HepG2 (cell line): Measurements from ENCODE around the gene ZNF230. TPM values are rescaled to one million over a fixed set of nuclear protein-coding genes. Genes with fewer than 3 reads are reported as not detected.

ENCODE experiments used
- ARHGAP35 ChIP-seq: sonication (generic); formaldehyde crosslinking; IDR thresholded peaks from 2 replicates; pipeline ENCODE4 v1.9.0; 2022; ENCODE audit warnings: mild to moderate bottlenecking, inconsistent platforms, moderate library complexity, missing genetic modification reagents, borderline replicate concordance
- ASH2L ChIP-seq: fragments of 300-600, 200-600 bp; sonication (generic); IDR thresholded peaks from 2 replicates; pipeline ENCODE4 v1.7.0; 2017; ENCODE audit warnings: low read depth, mild to moderate bottlenecking, moderate library complexity, mixed read lengths, low read length; ENCODE audit not compliant: insufficient read length
- CCDC6 ChIP-seq: sonication (generic); formaldehyde crosslinking; IDR thresholded peaks from 2 replicates; pipeline ENCODE4 v1.8.1; 2022; ENCODE audit warnings: mild to moderate bottlenecking, missing genetic modification reagents, moderate library complexity
- HMG20A ChIP-seq: IDR thresholded peaks from 2 replicates; pipeline ENCODE4 v1.6.1; 2016; ENCODE audit warnings: borderline replicate concordance
- HNRNPLL ChIP-seq: fragments of 200-400 bp; formaldehyde crosslinking; IDR thresholded peaks from 2 replicates; pipeline ENCODE4 v1.6.1; 2017; ENCODE audit warnings: mild to moderate bottlenecking, low read depth, low read length; ENCODE audit not compliant: poor library complexity, severe bottlenecking
- MIER3 ChIP-seq: IDR thresholded peaks from 2 replicates; pipeline ENCODE4 v1.6.1; 2016; ENCODE audit warnings: missing compliant biosample characterization, borderline replicate concordance
- NKX3-1 ChIP-seq: sonication (generic); formaldehyde crosslinking; IDR thresholded peaks from 2 replicates; pipeline ENCODE4 v1.5.0; 2020; ENCODE audit warnings: missing genetic modification reagents
- RAD21 ChIP-seq: fragments of 450-650 bp; formaldehyde crosslinking; IDR thresholded peaks from 2 replicates; pipeline ENCODE4 v1.5.0; 2020; ENCODE audit warnings: mild to moderate bottlenecking
- RFXAP ChIP-seq: sonication (generic); formaldehyde crosslinking; IDR thresholded peaks from 2 replicates; pipeline ENCODE4 v1.4.0; 2020; ENCODE audit warnings: missing genetic modification reagents, borderline replicate concordance
- SRF ChIP-seq: IDR thresholded peaks from 2 replicates; pipeline ENCODE4 v1.6.1; 2011; ENCODE audit warnings: mild to moderate bottlenecking, low read depth, low read length, moderate library complexity
- ZFP62 ChIP-seq: sonication (generic); formaldehyde crosslinking; IDR thresholded peaks from 2 replicates; pipeline ENCODE4 v1.4.0; 2020; ENCODE audit warnings: missing genetic modification reagents
- ZNF124 ChIP-seq: sonication (generic); formaldehyde crosslinking; IDR thresholded peaks from 2 replicates; pipeline ENCODE4 v1.4.0; 2020; ENCODE audit warnings: missing genetic modification reagents
- ZNF331 ChIP-seq: sonication (generic); formaldehyde crosslinking; IDR thresholded peaks from 2 replicates; pipeline ENCODE4 v1.4.0; 2020; ENCODE audit warnings: missing genetic modification reagents
- ZNF33B ChIP-seq: sonication (generic); formaldehyde crosslinking; IDR thresholded peaks from 2 replicates; pipeline ENCODE4 v1.5.1; 2020; ENCODE audit warnings: mild to moderate bottlenecking, missing genetic modification reagents
- ZNF564 ChIP-seq: sonication (generic); formaldehyde crosslinking; IDR thresholded peaks from 2 replicates; pipeline ENCODE4 v1.8.1; 2023; ENCODE audit warnings: mild to moderate bottlenecking, missing genetic modification reagents
- ZNF678 ChIP-seq: sonication (generic); formaldehyde crosslinking; IDR thresholded peaks from 2 replicates; pipeline ENCODE4 v1.4.0; 2020; ENCODE audit warnings: mild to moderate bottlenecking, missing genetic modification reagents
- ZNF782 ChIP-seq: sonication (generic); formaldehyde crosslinking; IDR thresholded peaks from 2 replicates; pipeline ENCODE4 v1.4.0; 2020; ENCODE audit warnings: missing genetic modification reagents, mild to moderate bottlenecking, borderline replicate concordance
- ZNF850 ChIP-seq: sonication (generic); formaldehyde crosslinking; conservative IDR thresholded peaks from 2 replicates; pipeline ENCODE4 v1.9.0; 2021; ENCODE audit warnings: mild to moderate bottlenecking, missing genetic modification reagents
- ZZZ3 ChIP-seq: sonication (generic); formaldehyde crosslinking; IDR thresholded peaks from 2 replicates; pipeline ENCODE4 v1.4.0; 2020; ENCODE audit warnings: missing genetic modification reagents, mild to moderate bottlenecking, borderline replicate concordance
- polyA plus RNA-seq, 8 experiments: library from polyadenylated mRNA; depleted of rRNA in 3 of 8; stranded (reverse) in 7 of 8; unstranded in 1 of 8; fragments of >200 nt; fragmentation: Illumina TruSeq in 4 of 8; extraction: Trizol in 4 of 8; gene quantifications; 2 replicates each; pipeline versions ENCODE4 v1.2.1 to v1.2.3, GENCODE V29; 2011 to 2016; ENCODE audit warnings: low read depth in 4 of 8, missing spikeins in 1 of 8, mixed read lengths in 1 of 8; ENCODE audit not compliant: insufficient read depth in 1 of 8
- total RNA-seq, 5 experiments: library from RNA; depleted of rRNA; stranded (reverse); fragments of >200 nt; fragmentation: Illumina TruSeq; extraction: Trizol; gene quantifications; 2 replicates each; pipeline ENCODE4 v1.2.3, GENCODE V29; 2016; ENCODE audit warnings: low read depth in 1 of 5
- TF ChIP-seq, protein P1 (sequence below): sonication (generic); formaldehyde crosslinking; IDR thresholded peaks from 2 replicates; pipeline ENCODE4 v1.8.0; 2023; ENCODE audit warnings: mild to moderate bottlenecking, missing genetic modification reagents
- TF ChIP-seq, protein P2 (sequence below): sonication (generic); formaldehyde crosslinking; IDR thresholded peaks from 2 replicates; pipeline ENCODE4 v1.8.1; 2022; ENCODE audit warnings: mild to moderate bottlenecking, missing genetic modification reagents
- TF ChIP-seq, protein P3 (sequence below): sonication (generic); formaldehyde crosslinking; IDR thresholded peaks from 2 replicates; pipeline ENCODE4 v1.5.0; 2020; ENCODE audit warnings: mild to moderate bottlenecking, missing genetic modification reagents

The ZNF230 gene
- total and polyA plus RNA-seq, 2 of the 13 experiments (the other 11 are each of a cell fraction or from before 2014, with no cell fraction given): 2.4 to 5.5 TPM

DNA sequence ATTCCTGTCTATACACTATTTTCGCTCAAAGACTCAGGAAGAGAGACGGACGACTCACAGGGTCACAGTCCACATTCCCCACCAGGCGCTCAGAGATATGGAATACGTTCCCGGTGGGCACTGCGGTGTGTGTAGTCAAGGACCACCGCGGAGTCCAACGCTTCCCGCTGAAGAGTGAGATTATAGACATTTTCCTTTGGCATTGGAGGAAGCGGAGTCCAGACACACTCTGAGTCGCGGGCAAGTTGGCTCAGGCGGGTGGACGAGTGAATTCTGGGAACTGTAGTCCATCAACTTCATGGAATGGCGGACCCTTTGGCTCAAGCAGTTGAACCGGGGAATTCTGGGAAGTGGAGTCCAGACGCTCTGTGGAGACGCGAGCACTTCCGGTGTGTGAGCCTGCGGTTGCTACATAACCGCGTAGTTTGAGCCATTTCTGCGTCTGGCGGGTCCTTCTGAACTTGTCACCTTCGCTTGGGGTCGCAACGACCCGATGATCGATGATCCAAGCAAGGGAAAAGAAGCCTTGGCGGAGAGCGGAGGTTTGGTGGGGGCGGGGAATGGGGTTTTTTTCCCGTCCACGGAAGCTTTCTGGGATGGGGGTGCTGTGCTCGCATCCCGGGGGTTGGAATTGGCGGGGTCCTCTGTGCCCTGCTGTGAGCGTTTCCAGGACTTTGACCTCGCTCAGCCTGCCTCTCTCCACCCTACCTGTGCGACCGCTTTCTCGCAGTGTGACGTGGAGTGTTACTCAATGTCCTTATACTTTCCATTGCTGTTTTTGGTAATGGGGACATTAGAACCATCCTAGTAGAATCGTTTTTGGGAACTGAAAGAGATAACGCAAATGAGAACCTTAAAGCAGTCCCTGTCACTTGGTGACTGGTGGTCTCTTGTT, at the start of gene ZNF230 (continued):
- TF ChIP-seq CCDC6: peak; percentile 87; the same call in 1 of the 2 replicates
- TF ChIP-seq ZNF850 (CRISPR knock-in tag): no peak
- TF ChIP-seq, protein P1, sequence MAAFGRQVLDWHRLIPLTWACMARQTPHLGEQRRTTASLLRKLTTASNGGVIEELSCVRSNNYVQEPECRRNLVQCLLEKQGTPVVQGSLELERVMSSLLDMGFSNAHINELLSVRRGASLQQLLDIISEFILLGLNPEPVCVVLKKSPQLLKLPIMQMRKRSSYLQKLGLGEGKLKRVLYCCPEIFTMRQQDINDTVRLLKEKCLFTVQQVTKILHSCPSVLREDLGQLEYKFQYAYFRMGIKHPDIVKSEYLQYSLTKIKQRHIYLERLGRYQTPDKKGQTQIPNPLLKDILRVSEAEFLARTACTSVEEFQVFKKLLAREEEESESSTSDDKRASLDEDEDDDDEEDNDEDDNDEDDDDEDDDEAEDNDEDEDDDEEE (CRISPR knock-in tag): peak; percentile 73; the same call in 1 of the 2 replicates
- TF ChIP-seq NKX3-1 (CRISPR knock-in tag): no peak
- peak; percentile 4; the same call in 1 of the 2 replicates for TF ChIP-seq SRF
- TF ChIP-seq, protein P2, sequence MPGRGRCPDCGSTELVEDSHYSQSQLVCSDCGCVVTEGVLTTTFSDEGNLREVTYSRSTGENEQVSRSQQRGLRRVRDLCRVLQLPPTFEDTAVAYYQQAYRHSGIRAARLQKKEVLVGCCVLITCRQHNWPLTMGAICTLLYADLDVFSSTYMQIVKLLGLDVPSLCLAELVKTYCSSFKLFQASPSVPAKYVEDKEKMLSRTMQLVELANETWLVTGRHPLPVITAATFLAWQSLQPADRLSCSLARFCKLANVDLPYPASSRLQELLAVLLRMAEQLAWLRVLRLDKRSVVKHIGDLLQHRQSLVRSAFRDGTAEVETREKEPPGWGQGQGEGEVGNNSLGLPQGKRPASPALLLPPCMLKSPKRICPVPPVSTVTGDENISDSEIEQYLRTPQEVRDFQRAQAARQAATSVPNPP (CRISPR knock-in tag): no peak
- no peak for TF ChIP-seq ZNF33B (CRISPR knock-in tag)
- TF ChIP-seq ZNF782: 0 out of 2 replicates have a peak, but pooled peaks have one; percentile 58
- no peak for TF ChIP-seq HMG20A (CRISPR knock-in tag)
- TF ChIP-seq, protein P3, sequence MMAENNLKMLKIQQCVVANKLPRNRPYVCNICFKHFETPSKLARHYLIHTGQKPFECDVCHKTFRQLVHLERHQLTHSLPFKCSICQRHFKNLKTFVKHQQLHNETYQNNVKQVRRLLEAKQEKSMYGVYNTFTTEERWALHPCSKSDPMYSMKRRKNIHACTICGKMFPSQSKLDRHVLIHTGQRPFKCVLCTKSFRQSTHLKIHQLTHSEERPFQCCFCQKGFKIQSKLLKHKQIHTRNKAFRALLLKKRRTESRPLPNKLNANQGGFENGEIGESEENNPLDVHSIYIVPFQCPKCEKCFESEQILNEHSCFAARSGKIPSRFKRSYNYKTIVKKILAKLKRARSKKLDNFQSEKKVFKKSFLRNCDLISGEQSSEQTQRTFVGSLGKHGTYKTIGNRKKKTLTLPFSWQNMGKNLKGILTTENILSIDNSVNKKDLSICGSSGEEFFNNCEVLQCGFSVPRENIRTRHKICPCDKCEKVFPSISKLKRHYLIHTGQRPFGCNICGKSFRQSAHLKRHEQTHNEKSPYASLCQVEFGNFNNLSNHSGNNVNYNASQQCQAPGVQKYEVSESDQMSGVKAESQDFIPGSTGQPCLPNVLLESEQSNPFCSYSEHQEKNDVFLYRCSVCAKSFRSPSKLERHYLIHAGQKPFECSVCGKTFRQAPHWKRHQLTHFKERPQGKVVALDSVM (CRISPR knock-in tag): 0 out of 2 replicates have a peak, but pooled peaks have one; percentile 25
- 0 out of 2 replicates have a peak, but pooled peaks have one; percentile 35 for TF ChIP-seq RFXAP (CRISPR knock-in tag)
- TF ChIP-seq ZNF124 (CRISPR knock-in tag): no peak
- peak; percentile 36; the same call in 1 of the 2 replicates for TF ChIP-seq ZFP62 (CRISPR knock-in tag)
- TF ChIP-seq ARHGAP35 (CRISPR knock-in tag): no peak
- TF ChIP-seq ZNF331 (CRISPR knock-in tag): peak; percentile 49; the same call in 1 of the 2 replicates
- peak; percentile 63 for TF ChIP-seq ASH2L
- peak; percentile 66 for TF ChIP-seq HNRNPLL
- TF ChIP-seq MIER3 (CRISPR knock-in tag): no peak
- TF ChIP-seq ZZZ3 (CRISPR knock-in tag): 0 out of 2 replicates have a peak, but pooled peaks have one; percentile 28
- TF ChIP-seq ZNF678 (CRISPR knock-in tag): 0 out of 2 replicates have a peak, but pooled peaks have one; percentile 56
- TF ChIP-seq ZNF564: no peak
- no peak for TF ChIP-seq RAD21 (CRISPR knock-in tag)
